ENCODE data around the gene PDCD1LG2. TPM values are rescaled to one million over a fixed set of nuclear protein-coding genes. Genes with fewer than 3 reads are reported as not detected.

PDCD1LG2 gene
- total and polyA plus RNA-seq, 2 of the 8 experiments (the other 6 are each of a cell fraction or from before 2014, with no cell fraction given) = not detected

GRCh38 chr9:5536684-5537083, 26.4 kb downstream of the PDCD1LG2 start:
- Histone ChIP-seq H3K56ac (replicated peaks; ENCODE audit: insufficient read length, low read depth, low read length) (no peak overlapping the region), H4K91ac (replicated peaks; ENCODE audit: insufficient read length, low read length) (no peak overlapping the region), H3K14ac (ENCODE audit: insufficient read length) (no peak overlapping the region), H3K27me3 (replicated peaks in 1 of 4; ENCODE audit: control insufficient read depth in 3 of 4, extremely low read depth in 1 of 4, insufficient read depth in 3 of 4, low read length in 3 of 4) (no peaks in the 10 kb centered on the region), H2AK5ac (ENCODE audit: low read depth, low read length) (no peak overlapping the region), H3K4me2 (ENCODE audit: insufficient read depth in 1 of 2, low read depth in 2 of 2, low read length in 2 of 2) (no peak overlapping the region), H2BK120ac (replicated peaks; ENCODE audit: low read depth, low read length) (no peak overlapping the region), H4K5ac (ENCODE audit: insufficient read length, low read depth, low read length) (no peak overlapping the region), H3K36me3 (ENCODE audit: control insufficient read depth in 2 of 4, insufficient read depth in 4 of 4, low read length in 3 of 4) (no peaks in the 10 kb centered on the region), H3K4me3 (ENCODE audit: extremely low read depth in 1 of 4, insufficient read depth in 2 of 4, low read depth in 3 of 4, low read length in 4 of 4) (no peak overlapping the region), H3K4me1 (replicated peaks in 1 of 4; ENCODE audit: control insufficient read depth in 3 of 4, insufficient read depth in 4 of 4, low read length in 3 of 4) (peaks cover 0 to 2% (median 0%) of the 10 kb centered on the region in 4 experiments; a peak in 1 of 7 replicates), H2AFZ (ENCODE audit: low read length) (no peak overlapping the region), H4K20me1 (replicated peaks in 1 of 2; ENCODE audit: control insufficient read depth in 1 of 2, insufficient read depth in 2 of 2, low read length in 2 of 2) (no peaks in the 10 kb centered on the region), H3K27ac (ENCODE audit: low read depth, low read length) (no peak overlapping the region), H3K9me3 (ENCODE audit: insufficient read depth in 2 of 2, low read depth in 1 of 2, low read length in 1 of 2) (no peaks in the 10 kb centered on the region; a peak in 1 of 4 replicates), H3K18ac (ENCODE audit: extremely low read depth, low read length) (no peak overlapping the region), H3K79me1 (ENCODE audit: low read depth, low read length) (no peaks in the 10 kb centered on the region), H2BK12ac (ENCODE audit: low read depth, low read length) (no peak overlapping the region), H2BK15ac (ENCODE audit: low read length) (no peak overlapping the region), H3K9ac (replicated peaks in 1 of 4; ENCODE audit: extremely low read depth in 1 of 4, low read depth in 3 of 4, low read length in 3 of 4) (no peak overlapping the region), H3K23me2 (ENCODE audit: low read depth, low read length) (no peaks in the 10 kb centered on the region), H3K79me2 (ENCODE audit: control insufficient read depth in 1 of 2, insufficient read depth in 2 of 2, low read length in 2 of 2) (no peaks in the 10 kb centered on the region), H2BK5ac (ENCODE audit: low read depth, low read length) (no peak overlapping the region), H3K23ac (ENCODE audit: insufficient read length) (no peak overlapping the region), H3K4ac (replicated peaks; ENCODE audit: insufficient read length, low read depth, low read length) (no peak overlapping the region), H2BK20ac (ENCODE audit: low read length) (no peak overlapping the region), H4K8ac (ENCODE audit: extremely low read depth, insufficient read depth, low read length) (no peak overlapping the region)
- FAIRE-seq (no peak), DNase-seq (ENCODE audit: low read depth in 1 of 2, low spot score in 2 of 2) (no peak)
- CTCF ChIA-PET (ENCODE audit: partially characterized antibody) = no interaction called here
- POLR2A ChIA-PET (ENCODE audit: partially characterized antibody) = no interaction called here
- WGBS, 2 experiments (ENCODE audit: extremely low coverage in 1 of 2, insufficient coverage in 1 of 2, insufficient read length in 1 of 2, insufficient replicate concordance in 2 of 2, low coverage in 1 of 2, low lambda C conversion rate in 2 of 2, missing lambda C conversion rate in 1 of 2) = 91% methylated on average over 2 of the region's 2 CpGs; no CpG with 5 or more reads in 1 of the 2 experiments
- no peak for TF ChIP-seq MAX (IDR thresholded peaks at IDR 0.05)
- no peak for TF ChIP-seq E2F6 (IDR thresholded peaks at IDR 0.05)
- TF ChIP-seq SIN3A (conservative IDR thresholded peaks at IDR 0.05 in 1 of 2, IDR thresholded peaks at IDR 0.05 in 1 of 2; ENCODE audit: low read depth in 1 of 2, low read length in 2 of 2) = no peak
- TF ChIP-seq POU5F1 (IDR thresholded peaks at IDR 0.05; ENCODE audit: low read depth, low read length) = no peak
- no peak for TF ChIP-seq RAD21 (IDR thresholded peaks at IDR 0.05 in 1 of 2, conservative IDR thresholded peaks at IDR 0.05 in 1 of 2; ENCODE audit: low read depth in 2 of 2, low read length in 2 of 2)
- no peak for TF ChIP-seq ATF2 (IDR thresholded peaks at IDR 0.05; ENCODE audit: low read length)
- TF ChIP-seq BCL11A (IDR thresholded peaks at IDR 0.05; ENCODE audit: low read depth in 2 of 2, low read length in 2 of 2) = no peak
- TF ChIP-seq HDAC6 (IDR thresholded peaks at IDR 0.05; ENCODE audit: low read depth, low read length) = no peak
- TF ChIP-seq KDM1A (IDR thresholded peaks at IDR 0.05; ENCODE audit: borderline replicate concordance, low read length) = no peak
- TF ChIP-seq KDM4A (IDR thresholded peaks at IDR 0.05; ENCODE audit: low read depth, low read length, severe bottlenecking) = no peak
- no peak for TF ChIP-seq SIX5 (IDR thresholded peaks at IDR 0.05; ENCODE audit: low read depth, low read length)
